ENCODE results near the gene ARHGEF19.

DNA sequence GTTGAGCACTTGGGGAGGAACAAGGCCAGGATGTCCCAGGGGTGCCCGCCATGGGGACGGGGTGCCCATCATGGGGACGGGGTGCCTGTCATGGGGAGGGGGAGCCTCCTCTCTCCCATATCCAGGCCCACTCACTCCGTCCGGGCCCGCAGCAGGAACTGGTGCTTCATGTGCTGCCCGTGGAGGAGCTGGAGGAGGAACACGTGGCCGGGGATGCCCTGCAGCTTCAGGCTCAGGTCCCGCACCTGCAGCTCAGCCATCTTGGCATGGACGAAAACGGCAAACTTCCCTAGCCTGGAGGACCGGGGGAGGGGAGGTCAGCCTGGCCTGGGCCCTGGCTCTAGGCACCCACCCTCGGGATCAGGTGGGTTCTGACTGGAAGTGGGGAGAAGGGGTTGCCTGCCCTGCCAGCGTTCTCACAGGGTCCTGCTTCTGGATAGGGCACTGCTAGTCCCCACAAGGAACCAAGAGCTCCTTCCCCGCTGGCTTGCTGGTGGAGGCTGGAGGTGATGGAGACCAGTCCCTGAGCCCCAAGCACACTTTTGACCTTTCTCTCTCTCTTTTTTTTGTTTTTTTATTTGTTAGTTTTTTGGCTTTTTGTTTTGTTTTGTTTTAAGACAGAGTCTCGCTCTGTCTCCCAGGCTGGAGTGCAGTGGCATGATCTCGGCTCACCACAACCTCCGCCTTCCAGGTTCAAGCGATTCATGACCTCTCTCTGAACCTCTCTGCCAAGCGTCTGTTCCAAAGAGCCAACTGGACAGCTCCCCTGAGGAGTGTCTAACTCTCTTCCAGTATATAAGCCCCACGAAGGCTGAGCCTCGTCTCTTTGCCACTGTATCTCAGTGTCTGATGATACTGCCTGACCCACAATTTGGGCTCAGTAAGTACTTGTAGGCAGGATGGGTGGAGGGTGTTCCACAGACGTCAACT is 9.9 kb downstream of the ARHGEF19 start:
- TF ChIP-seq, protein P1, sequence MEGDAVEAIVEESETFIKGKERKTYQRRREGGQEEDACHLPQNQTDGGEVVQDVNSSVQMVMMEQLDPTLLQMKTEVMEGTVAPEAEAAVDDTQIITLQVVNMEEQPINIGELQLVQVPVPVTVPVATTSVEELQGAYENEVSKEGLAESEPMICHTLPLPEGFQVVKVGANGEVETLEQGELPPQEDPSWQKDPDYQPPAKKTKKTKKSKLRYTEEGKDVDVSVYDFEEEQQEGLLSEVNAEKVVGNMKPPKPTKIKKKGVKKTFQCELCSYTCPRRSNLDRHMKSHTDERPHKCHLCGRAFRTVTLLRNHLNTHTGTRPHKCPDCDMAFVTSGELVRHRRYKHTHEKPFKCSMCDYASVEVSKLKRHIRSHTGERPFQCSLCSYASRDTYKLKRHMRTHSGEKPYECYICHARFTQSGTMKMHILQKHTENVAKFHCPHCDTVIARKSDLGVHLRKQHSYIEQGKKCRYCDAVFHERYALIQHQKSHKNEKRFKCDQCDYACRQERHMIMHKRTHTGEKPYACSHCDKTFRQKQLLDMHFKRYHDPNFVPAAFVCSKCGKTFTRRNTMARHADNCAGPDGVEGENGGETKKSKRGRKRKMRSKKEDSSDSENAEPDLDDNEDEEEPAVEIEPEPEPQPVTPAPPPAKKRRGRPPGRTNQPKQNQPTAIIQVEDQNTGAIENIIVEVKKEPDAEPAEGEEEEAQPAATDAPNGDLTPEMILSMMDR (IDR thresholded peaks at IDR 0.05), result no peak
- no peak for TF ChIP-seq POLR2A (IDR thresholded peaks at IDR 0.05)

Measured in testis (tissue), 2 donors.